GM12875 (cell line): ENCODE data around the gene DOCK7.
"Not testable (repeated sequence)": the region's sequence is repeated elsewhere in the genome, so short reads cannot be mapped to it uniquely, and the experiment has no call there.

Experiments
- H3K4me3 ChIP-seq: one replicate; pipeline ENCODE4 v1.5.1; 2011; ENCODE audit warnings: low read depth, low read length, control low read depth
- TF ChIP-seq, protein P1 (sequence below): IDR thresholded peaks from 2 replicates; pipeline ENCODE4 v1.5.1; 2011; ENCODE audit warnings: low read depth, mild to moderate bottlenecking, control low read depth, inconsistent platforms, low read length, moderate library complexity, borderline replicate concordance; ENCODE audit not compliant: insufficient read depth

The DOCK7 gene

DNA sequence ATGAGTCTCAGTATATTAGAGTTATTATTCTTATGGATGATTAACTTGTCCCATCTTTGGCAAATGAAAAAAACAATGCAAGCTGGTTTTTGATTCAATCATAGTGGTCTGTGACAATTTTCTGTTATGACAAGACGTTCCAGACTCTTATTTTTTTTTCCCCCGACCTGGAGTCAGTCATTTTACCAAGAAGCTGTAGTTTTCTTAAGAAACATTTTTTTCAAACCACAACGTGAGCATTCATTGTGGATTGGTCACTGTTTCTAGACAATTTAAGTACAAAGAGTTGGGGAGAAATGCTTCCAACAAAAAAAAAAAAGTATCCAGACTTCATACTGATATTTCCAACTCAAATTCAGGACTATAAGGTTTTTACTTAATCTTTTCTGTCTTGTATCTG, 98.9 kb downstream of the DOCK7 start:
- H3K4me3 ChIP-seq, result no peak overlapping the region
- TF ChIP-seq, protein P1, sequence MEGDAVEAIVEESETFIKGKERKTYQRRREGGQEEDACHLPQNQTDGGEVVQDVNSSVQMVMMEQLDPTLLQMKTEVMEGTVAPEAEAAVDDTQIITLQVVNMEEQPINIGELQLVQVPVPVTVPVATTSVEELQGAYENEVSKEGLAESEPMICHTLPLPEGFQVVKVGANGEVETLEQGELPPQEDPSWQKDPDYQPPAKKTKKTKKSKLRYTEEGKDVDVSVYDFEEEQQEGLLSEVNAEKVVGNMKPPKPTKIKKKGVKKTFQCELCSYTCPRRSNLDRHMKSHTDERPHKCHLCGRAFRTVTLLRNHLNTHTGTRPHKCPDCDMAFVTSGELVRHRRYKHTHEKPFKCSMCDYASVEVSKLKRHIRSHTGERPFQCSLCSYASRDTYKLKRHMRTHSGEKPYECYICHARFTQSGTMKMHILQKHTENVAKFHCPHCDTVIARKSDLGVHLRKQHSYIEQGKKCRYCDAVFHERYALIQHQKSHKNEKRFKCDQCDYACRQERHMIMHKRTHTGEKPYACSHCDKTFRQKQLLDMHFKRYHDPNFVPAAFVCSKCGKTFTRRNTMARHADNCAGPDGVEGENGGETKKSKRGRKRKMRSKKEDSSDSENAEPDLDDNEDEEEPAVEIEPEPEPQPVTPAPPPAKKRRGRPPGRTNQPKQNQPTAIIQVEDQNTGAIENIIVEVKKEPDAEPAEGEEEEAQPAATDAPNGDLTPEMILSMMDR, result no peak

DNA sequence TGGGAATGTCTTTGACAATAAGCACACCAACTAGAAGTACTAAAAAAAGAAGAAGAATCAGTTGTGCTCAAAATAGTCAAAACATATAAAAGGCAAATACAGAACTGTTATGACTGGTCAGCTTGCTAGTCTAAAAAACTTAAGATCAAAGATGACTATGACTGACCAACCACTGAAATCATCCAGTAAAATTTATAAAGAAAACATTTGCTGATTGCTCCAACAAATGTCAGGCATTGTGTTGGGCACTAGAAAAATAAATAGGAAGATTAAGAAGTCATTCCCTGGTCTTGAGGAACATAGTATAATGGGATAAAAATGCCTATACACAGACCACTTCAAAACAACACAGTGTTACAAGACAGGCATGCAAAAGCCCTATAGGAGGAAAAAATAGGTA, 100.2 kb downstream of the DOCK7 start:
- TF ChIP-seq, protein P1, result no peak

DNA sequence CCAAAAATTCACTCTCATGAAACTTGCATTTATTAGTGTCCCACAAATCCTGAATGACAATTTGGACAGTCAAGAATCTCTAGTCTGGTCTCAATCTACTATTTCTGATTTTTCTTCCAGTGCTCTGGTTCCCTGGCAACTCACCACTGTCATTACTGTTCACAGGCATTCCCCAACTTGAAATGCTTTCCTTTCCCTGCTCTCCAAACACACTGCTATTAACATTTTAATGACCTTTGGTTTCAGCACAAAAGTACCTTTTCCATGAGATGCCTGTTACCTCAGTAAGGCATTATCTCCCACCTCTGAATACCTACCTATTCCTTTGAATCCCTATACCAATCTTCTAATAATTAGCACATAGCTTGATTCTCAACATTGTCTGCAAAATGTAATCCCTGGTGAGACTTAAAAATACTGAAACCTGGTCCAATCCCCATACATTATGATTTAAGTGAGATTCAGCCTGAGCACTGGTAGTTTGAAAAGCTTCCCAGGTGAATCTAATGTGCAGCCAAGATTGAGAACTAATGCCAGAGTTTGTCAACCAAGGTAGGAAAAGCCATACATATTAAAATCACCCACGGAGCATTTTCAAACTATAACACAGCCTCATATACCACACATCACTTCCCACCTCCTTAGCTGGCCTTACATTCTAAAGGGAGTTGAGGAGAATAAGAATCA, 102.6 kb downstream of the DOCK7 start:
- H3K4me3 ChIP-seq, result no peak overlapping the region
- TF ChIP-seq, protein P1, result no peak

More for the DNA sequence above, 100.2 kb downstream of the DOCK7 start:
- H3K4me3 ChIP-seq, result no peak overlapping the region

DNA sequence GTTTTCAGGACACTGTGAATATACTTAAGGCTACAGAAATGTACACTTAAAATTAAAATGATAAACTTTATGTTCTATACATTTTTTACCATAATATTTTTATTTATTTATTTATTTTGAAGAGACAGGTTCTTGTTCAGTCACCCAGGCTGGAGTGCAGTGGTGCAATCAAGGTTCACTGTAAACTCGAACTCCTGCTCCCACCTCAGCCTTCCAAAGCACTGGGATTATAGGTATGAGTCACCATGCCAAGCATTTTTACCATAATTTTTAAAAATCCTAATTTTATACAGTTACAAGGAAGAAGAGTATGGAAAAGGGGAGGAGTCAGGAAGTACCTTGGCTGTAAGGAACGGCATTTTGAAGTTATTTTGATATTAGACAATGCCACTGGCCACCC, 114.5 kb downstream of the DOCK7 start:
- TF ChIP-seq, protein P1, result no peak

DNA sequence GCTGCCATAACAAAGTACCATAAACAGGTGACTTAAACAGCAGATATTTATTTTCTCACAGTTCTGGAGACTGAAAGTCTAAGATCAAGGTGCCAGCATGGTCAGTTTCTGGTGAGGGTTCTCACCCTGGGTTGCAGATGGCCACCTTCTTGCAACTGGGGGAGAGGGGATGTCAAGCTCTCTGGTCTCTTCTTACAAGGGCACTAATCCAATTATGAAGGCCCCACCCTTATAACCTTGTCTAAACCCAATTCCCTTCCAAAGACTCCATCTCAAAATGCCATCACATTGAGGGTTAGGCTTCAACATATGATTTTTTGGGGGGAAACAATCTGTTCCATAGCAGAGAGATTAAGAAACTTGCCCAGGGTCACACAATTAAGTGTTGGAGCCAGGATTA, 115.7 kb downstream of the DOCK7 start:
- TF ChIP-seq, protein P1, result no peak
- no peak overlapping the region for H3K4me3 ChIP-seq

More for the DNA sequence above, 114.5 kb downstream of the DOCK7 start:
- H3K4me3 ChIP-seq, result no peak overlapping the region

DNA sequence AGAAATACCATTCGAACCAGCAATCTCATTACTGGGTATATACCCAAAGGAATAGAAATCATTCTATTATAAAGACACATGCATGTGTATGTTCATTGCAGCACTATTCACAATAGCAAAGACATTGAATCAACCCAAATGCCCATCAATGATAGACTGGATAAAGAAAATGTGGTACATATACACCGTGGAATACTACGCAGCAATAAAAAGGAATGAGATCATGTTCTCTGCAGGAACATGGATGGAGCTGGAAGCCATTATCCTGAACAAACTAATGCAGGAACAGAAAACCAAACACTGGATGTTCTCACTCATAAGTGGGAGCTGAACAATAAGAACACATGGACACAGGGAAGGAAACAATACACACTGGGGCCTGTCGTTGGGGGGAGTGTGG, 116.7 kb downstream of the DOCK7 start:
- H3K4me3 ChIP-seq, result not testable (repeated sequence)

DNA sequence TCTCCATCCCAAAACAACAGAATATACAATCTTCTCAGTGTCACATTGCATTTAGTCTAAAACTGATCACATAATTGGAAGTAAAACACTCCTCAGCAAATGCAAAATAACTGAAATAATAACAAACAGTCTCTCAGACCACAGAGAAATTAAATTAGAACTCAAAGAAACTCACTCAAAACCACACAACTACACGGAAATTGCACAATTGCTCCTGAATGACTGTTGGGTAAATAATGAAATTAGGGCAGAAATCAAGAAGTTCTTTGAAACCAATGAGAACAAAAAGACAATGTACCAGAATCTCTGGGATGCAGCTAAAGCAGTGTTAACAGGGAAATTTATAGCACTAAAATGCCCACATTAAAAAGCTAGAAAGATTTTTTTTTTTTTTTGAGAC, 120.3 kb downstream of the DOCK7 start:
- H3K4me3 ChIP-seq, result not testable (repeated sequence)

DNA sequence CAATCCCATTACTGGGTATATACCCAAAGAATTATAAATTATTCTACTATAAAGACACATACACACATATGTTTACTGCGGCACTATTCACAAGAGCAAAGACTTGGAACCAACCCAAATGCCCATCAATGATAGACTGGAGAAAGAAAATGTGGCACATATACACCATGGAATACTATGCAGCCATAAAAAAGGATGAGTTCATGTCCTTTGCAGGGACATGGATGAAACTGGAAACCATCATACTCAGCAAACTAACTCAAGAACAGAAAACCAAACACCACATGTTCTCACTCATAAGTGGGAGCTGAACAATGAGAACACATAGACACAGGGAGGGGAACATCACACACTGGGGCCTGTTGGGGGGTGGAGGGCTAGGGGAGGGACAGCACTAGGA, 121.0 kb downstream of the DOCK7 start:
- not testable (repeated sequence) for H3K4me3 ChIP-seq

DNA sequence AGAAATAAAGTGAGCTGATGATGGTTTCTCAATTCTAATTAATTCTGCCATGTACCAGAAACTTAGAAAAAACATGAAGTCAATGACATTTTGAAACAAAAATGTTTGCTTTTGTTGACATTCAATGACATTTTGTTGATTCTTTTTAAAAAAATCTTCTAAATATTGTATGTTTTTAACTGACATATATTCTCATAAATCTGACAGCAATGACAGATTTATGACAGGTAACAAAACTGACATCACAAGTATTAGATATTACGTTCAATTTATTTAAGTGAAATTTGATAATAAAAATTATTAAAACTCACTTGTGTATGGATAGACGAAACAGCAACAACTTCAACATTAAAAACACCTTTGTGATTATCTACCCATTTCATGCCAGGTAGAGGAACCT, 126.9 kb downstream of the DOCK7 start:
- no peak overlapping the region for H3K4me3 ChIP-seq
- TF ChIP-seq, protein P1, result no peak
